Kidney capillary endothelial cell (primary cell): ENCODE results near the gene SIGMAR1.
"Not testable (repeated sequence)": the region's sequence is repeated elsewhere in the genome, so short reads cannot be mapped to it uniquely, and the experiment has no call there.

Source experiments
- DNase-seq: peaks from one replicate; pipeline ENCODE4 v3.0.0-alpha.2; 2018; ENCODE audit warnings: low spot score

Gene SIGMAR1

DNA sequence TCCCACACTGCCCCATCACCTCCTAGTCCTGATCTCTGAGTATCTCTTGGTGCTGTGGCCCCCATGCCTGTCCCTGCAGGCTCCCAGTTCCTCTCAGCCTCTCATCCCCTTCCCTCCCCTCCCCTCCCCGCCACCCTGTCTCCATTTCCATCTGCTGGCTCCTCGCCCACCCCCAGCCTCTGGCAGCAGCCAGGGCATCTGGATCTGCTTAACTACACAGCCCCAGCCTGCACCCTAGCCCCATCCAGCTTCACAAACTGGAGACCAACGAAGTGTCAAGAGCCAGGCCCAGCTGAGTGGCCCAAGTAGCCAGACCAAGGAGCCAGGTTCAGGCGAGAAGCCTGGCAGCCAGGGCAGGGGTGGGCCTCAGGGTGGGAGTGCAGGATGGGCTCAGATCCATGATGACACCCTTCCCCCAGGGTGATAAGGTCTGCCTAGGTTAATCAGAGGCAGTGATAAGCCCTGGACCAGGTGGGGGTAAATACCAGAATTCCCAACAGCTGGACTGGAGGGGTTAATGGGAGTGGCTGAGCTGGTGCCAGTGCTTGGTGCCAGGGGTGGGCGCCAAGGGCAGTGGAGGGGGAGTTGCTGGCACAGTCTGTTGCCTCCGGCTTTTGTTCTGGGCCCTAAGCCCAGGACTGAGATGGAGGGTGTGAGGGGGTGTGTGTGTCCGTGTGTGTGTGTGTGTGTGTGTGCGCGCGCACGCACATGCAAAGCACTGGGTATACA is 16.9 kb upstream of the SIGMAR1 start:
- no peak for DNase-seq

DNA sequence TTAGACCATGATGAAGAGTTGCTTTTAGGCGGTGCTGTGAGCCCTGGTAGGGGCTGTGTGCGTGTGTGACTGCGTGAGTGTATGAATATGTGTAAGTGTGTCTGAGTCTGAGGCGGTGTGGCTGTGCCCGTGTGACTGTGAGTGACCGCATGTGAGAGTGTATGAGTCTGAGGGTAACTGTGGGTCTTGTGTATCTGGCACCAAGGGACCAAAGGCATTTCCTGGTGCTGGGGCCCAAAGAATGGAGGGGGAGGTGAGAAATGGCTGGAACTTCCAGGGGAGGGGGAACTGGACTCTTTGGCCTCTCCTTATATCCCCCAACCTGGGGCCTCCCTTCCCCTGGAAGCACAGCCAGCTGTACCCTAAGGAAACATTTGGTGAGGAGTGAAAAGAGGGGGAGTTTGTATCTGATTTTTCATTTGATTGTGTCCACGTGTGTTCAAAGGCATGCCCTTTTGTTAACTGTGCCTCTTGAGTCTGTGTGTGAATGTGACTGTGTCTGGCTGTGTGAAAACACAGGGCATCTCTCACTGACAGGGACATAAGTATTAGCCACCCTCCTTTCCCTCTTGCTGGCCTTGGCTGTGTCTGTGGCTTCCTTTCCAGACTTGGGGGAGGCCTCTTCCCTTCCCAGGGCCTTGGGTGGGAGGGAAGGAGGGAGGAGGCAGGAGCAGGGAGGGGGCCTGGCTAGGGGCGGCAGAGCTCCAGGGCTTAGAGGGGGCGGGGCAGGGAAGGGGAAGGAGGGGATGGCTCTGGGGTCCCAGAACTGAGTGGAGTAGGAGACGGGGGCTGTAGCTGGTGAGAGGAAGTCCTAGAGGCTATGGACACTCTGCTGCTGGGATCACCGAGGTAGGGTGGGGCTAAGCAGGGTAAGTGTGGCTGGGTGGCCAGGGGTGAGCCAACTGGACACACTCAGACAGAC is 15.8 kb upstream of the SIGMAR1 start:
- DNase-seq = no peak

DNA sequence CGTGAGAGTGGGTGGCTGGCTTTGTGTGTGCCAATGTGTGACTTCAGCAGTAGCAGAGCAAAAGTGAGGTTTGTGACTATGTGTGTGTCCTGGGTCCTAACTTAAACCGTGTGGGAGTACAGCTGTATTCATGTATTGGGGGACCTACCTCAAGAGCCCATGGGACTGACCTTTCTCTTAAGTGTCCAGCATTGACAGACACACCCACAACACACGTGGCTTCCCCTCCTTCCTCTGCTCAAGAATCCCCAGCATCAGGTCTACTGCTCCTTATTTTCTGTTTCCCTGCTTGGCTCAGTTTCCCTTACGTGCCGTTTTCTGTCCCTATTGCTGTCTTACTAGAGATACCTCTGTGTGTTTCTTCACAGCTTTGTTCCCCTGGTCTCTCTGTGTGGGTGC is 15.0 kb upstream of the SIGMAR1 start:
- no peak for DNase-seq

DNA sequence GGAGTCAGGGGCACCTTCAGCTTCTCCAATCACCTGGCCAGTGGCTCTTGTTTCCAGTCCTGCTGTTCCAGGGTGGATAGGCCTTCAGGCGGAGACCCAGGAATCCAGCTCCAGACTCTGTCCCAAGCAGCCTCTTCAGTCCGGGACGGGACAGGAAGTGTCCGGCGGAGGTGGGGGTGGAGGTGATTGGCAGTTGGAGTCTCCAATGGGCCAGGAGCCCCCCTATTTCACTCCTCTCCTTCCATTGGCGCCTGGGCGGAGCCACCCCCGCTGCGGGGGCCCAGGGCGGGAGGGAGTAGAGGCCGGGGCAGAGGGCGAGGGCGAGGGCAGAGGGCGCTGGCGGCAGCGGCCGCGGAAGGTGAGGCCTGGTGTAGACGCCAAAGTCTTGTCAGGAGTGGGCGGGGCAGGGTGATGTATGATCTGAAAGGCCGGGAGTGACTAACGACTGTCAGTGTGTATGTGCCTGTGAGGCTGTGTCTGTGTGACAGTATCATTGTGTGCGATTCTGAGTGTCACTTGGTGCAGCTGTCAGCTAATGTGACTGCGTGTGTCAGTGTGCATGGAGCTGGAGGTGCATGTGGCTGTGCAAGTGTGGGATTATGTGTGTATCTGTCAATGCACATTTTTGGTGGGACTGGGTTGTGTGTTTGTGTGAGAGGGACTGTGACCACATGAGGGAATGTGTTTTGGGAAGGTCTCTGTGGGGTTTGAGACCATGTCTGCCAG is 14.5 kb upstream of the SIGMAR1 start, which contains the start of gene IL11RA:
Gene IL11RA (plus strand): TSS at position 310 of the 726 bp plus-strand sequence. CDS start 3,033 bp downstream, outside the sequence.
- peak; percentile 87 for DNase-seq

DNA sequence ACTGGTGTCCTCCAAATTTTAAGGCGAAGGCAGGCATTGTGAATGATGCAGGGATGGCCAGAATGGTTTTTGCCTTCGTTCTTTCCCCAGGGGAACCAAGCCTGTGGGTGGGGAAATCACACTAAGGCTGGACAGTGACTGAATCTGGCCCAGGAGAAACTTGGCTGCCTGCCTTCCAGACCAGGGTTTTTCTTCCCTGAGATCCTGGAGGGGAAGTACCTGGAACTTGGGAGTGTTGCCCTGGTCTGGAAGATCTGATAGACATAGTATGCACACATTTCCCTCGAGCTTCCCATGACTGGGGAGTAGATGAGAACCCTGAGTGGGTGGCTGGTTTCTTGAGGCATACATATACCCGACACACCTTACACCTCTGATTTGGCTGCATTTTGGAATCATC is 13.7 kb upstream of the SIGMAR1 start:
- DNase-seq = no peak

DNA sequence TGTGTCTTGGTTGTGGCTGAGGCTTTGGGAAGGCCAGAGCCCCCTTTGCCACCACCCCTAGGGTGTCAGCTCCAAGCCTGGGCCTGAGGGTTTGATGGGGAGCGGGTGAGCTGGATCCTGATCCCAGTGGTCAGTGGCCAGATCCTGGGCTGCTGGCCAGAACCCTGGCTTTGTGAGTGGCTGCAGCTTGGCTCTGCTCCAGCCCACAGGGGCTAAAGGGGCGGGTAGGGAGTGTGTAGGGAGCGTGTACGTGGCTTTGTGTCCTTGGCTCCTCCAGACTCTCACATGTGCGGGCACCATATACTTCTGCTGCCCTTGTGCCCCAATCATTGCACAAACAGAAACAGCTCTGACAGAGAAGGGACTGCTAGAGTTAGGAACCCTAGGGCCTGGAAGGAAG is 13.2 kb upstream of the SIGMAR1 start:
- no peak for DNase-seq

DNA sequence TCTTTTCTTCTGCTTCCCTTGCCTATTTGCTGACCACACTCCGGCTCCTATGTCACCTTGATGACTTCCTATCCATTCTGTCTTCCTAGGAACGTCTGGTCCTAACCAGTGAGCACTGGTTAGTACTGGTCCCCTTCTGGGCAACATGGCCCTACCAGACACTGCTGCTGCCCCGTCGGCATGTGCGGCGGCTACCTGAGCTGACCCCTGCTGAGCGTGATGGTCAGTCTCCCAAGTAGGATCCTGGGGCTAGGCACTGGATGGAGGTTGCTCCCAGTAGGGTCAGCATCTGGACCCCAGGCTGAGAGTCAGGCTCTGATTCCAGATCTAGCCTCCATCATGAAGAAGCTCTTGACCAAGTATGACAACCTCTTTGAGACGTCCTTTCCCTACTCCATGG is 11.1 kb upstream of the SIGMAR1 start:
- no peak for DNase-seq

DNA sequence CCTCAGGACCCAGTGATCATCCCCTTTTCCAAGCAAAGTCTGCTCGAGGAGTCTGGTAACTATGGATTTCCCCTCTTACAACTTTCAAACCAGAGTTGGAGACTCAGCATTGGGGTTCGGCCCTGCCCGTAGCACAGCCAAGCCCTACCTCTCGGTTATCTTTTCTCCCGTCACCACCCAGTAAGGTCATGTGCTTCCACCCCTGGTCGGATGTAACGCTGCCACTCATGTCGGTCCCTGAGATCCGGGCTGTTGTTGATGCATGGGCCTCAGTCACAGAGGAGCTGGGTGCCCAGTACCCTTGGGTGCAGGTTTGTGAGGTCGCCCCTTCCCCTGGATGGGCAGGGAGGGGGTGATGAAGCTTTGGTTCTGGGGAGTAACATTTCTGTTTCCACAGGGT is 10.1 kb upstream of the SIGMAR1 start:
- DNase-seq = no peak

DNA sequence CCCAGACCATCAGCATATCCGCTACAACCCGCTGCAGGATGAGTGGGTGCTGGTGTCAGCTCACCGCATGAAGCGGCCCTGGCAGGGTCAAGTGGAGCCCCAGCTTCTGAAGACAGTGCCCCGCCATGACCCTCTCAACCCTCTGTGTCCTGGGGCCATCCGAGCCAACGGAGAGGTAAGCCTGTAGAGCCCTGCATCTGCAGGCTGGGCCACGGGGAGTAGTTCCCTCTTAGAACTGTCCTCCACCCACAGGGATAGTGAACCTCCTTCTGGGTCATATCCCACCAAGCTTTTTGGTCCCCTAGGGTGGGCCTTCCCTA is 9.5 kb upstream of the SIGMAR1 start:
- DNase-seq = no peak

DNA sequence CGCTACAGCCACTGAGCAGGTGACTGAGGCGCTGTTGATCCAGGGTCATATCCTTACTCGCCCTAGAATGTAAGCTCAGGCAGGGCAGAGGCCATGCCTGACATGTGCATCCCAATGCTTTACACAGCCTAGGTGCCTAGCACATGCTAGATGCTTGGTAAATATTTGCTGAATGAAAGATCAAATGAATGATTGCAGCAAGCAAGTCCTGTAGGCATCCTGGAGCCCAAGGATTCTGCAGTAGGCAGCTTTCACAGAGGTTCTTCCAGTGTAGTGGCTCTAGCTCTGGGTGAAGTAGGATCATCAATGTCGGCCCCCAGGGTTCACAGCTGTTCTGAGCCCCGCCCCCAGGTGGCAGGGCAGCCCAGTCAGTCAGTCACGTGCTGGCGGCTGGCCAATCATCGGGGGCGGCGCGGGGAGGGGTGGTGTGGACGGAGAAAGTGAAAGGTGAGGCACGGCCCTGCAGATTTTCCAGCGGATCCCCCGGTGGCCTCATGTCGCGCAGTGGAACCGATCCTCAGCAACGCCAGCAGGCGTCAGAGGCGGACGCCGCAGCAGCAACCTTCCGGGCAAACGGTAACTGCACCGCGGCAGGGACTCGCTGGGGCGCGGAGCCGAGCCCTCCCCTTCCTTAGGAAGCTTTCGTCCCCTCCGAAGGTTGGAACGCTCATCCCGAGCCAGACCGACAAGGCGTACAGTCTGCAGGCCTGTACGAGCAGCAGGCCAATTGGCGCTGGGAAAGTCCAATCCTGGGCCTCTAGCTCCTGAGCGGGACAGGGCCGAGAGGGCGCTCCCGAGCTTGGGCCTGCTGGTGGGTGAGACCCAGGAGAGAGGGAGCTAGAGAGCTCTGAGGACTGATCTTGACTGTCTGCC is 8.9 kb upstream of the SIGMAR1 start, which contains the start of gene GALT:
Gene GALT (plus strand): TSS at position 465 of the 873 bp plus-strand sequence. CDS start 30 bp downstream, at position 495.
- peak; percentile 84 for DNase-seq

DNA sequence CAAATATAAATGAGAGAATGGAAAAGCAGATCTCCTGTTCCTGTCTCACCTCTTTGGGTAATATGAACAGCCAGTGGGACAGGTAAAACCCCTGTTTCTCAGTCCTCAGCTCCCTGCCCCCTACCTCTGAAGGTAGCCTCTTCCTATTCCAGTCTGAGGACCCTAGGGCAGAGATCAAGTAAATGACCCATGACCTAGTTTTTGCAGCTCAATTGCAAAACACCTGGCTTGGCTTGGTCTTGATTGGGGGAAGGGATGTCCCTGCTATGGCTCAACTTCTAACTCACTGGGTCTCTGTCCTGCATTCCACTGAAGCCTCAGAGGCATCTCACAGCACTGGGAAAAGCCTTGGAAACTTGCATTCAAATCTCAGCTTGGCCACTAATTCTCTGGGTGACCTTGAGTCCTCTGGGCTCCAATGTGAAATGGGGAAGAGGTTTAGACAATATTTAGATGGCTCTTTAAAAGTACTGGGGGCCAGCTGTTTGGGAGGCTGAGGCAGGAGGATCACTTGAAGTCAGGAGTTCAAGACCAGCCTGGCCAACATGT is 7.3 kb upstream of the SIGMAR1 start:
- DNase-seq = no peak

DNA sequence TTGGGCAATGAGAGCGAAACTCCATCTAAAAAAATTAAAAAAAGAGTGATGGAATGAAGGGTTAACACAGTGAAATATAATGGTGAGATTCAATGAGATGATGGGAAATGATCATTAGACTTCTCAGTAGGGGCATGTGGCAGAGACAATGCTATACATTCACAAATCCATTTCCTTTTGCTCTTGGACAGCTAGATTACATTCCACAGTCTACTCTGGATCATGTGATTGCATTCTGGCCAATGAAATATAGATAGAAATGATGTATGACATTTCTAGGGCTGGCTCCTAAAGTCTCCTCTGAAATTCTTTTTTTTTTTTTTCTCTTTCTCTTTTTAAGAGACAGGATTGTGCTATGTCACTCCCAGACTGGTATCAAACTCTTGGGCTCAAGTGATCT is 5.1 kb upstream of the SIGMAR1 start:
- no peak for DNase-seq

DNA sequence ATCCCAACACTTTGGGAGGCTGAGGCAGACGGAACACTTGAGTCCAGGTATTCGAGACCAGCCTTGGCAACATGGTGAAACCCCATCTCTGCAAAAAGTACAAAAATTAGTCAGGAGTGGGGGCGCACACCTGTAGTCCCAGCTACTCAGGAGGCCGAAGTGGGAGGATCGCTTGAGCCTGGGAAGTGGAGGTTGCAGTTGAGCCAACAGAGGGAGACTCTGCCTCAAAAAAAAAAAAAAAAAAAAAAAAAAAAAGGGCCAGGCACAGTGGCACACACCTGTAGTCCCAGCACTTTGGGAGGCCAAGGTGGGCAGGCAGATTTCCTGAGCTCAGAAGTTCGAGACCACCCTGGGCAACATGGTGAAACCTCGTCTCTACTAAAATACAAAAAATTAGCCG is 1.7 kb upstream of the SIGMAR1 start:
- not testable (repeated sequence) for DNase-seq

DNA sequence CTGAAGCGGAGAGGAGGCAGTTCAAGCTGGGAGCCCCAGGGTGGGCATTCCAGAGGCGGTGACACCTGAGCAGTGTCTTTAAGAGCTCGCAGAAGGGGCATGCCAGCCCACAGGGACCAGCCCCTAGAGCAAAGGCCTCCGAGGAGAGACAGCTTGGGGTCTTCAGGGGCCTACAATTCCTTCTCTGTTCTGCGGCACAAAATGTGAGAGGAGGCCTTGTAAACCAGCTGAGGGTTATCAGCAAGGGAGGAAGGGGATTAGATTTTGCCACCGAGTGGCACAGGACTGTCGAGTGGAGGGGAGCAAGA is 505 bp upstream of the SIGMAR1 start:
- no peak for DNase-seq

DNA sequence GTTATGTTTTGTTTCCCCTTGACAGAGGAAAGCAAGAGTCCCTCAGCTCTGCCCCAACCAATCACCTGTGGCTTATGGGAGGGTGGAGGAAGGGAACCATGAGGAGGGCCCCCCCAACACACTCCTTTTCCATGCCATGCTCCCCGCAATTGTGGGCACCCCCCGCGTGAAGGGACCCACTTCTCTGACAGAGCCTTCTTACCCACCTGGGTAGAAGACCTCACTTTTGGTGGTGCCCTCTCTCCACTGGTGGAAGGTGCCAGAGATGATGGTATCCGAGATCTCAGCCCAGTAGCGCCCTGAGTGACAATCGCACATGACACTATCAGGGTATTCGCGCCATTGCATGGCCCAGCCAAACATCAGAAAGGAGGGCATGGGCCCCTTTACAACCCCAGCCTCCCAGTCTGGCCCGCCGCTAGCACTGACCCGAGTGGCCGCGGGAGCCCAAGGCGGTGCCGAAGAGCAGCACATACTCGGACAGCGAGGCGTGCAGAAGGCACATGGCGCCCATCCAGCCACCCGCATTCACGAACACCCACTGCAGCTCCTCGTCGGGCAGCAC is 714 bp downstream of the SIGMAR1 start:
- DNase-seq = no peak

DNA sequence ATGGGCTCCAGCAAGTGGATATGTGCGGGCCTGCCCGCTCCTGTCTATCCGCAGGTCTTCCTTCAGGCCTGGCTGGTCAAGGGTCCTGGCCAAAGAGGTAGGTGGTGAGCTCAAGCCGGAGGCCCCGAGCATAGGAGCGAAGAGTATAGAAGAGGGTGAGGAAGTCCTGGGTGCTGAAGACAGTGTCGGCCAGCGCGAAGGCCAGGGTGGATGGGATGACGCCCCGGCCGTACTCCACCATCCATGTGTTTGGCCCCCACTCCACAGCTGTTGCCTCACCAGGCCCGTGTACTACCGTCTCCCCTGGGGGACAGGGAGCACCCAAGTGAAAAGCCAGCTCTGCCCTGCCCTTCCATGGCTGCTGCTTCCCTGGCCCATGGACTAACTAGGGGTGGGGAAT is 2.0 kb downstream of the SIGMAR1 start:
- no peak for DNase-seq

DNA sequence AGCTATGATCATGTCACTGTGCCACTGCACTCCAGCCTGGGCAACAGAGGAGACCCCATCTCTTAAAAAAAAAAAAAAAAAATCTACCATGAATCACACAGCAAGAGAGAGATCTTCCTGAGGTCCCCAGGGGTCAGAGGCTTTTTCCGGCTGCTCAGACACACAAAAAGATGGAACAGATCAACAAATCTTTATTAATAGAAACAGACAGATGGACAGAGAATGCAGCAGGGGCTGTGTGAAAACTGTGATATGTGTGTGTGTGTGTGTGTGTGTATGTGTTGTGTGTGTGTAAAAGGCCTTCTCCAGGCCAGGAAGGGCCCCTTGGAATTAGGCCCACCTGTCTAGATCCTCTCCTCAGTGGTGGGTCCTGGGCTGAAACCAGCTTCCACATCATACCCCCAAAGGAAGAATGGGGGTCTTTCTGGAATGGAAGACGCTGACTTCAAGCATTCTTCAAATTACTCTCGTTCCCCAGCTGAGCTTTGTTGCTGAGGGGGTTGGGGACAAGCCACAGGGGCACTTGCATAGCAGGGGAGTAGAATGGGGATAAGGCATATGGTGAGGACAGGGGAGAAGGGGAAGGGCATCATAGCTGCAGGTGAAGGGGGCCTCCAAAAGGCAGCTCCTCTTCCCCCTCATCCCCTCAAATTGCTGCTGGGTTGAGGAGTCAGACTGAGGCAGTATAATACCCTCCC is 2.9 kb downstream of the SIGMAR1 start:
- DNase-seq = no peak

DNA sequence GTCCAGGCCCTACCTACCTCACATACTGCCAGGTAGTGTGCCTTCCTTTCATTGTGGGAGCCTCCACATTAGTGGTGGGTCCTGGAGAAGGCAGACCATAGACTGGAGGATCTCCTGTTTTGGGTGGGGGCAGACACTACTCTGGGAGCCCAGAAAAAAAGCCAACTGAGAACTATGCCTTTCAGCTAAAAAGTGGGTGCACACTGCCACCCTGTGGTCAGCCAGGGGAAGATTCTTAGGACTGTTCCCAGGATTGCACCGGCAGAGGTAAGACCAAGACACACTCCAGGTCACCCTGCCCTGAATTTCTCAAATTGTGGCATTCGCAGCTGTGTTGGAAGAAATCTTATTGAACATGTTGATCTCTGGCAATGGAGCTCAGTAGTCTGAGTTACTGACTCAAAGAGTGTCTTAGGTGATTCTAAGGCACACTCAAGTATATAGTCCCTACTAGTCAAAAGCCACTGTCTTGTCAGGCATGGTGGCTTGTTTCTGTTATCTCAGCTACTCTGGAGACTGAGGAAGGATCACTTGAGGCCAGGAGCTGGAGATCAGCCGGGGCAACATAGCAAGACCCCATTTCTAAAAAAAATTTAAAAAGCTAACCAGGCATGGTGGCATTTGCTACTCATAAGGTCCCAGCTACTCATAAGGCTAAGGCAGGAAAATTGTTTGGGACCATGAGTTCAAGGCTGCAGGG is 3.6 kb downstream of the SIGMAR1 start:
- DNase-seq = peak; percentile 76

DNA sequence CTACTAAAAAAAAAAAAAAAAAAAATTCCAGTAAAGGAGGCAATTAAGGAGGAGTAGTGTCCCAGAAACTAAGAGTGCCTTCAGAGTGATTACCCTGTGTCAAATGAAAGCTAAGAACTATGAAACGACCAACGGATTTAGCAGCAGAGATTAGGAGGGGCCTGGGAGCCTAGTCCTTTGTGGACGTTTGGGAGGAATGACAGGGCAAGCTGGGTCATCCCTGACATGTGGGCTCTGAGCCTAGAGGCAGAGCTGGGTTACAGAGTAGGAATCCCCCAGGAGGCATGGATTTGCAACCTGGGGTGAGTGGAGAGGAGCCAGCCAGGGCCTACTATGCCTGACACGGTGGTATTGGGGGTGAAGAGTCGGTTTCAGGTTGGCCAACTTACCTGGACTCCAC is 4.4 kb downstream of the SIGMAR1 start:
- no peak for DNase-seq
